SK-N-SH (cell line): ENCODE measurements around the gene PLLP. TPM values are rescaled to one million over a fixed set of nuclear protein-coding genes. Genes with fewer than 3 reads are reported as not detected.

Source experiments
- CTCF ChIA-PET: fragments of 300-600, 350-600 bp; formaldehyde crosslinking; extraction: SDS; loops from one replicate; lab custom pipeline; 2021; lab: Yijun Ruan, JAX
- POLR2A ChIA-PET: fragments of 350-600 bp; sonication (Branson Sonifier 250); formaldehyde crosslinking; extraction: SDS; loops from one replicate; lab custom pipeline; 2020; ENCODE audit warnings: antibody characterized with exemption, inconsistent platforms; lab: Yijun Ruan, JAX
- DNase-seq: peaks from one replicate; pipeline ENCODE4 v3.0.0; 2012
- H2AFZ ChIP-seq: fragments of 200-600 bp; sonication (generic); 2 replicates; pipeline ENCODE4 v1.8.1; 2016; ENCODE audit warnings: antibody characterized with exemption, mild to moderate bottlenecking, low read depth
- H3F3A ChIP-seq: fragments of 200-600 bp; sonication (generic); replicated peaks from 2 replicates; pipeline ENCODE3; 2016; ENCODE audit warnings: antibody characterized with exemption, mild to moderate bottlenecking; ENCODE audit not compliant: insufficient read depth
- H3K27ac ChIP-seq, 2 experiments: fragments of 200-500 bp in 1 of 2; fragments of 200-600 bp in 1 of 2; sonication (Bioruptor generic) in 1 of 2; sonication (generic), shearing (Covaris generic) in 1 of 2; 2 replicates each; pipeline versions ENCODE4 v1.5.1 to v1.6.1; 2014 to 2016; ENCODE audit warnings: low read depth in 2 of 2, inconsistent platforms in 1 of 2, low read length in 1 of 2, mild to moderate bottlenecking in 1 of 2, mixed read lengths in 1 of 2
- H3K27me3 ChIP-seq: fragments of 200-600 bp; sonication (generic), shearing (Covaris generic); 2 replicates; pipeline ENCODE4 v1.6.1; 2016; ENCODE audit warnings: mixed run types; ENCODE audit not compliant: insufficient read depth
- H3K36me3 ChIP-seq, 2 experiments: fragments of 200-500 bp in 1 of 2; fragments of 200-600 bp in 1 of 2; sonication (Bioruptor generic) in 1 of 2; sonication (generic) in 1 of 2; replicated peaks in 1 of 2; 2 replicates each; pipeline versions ENCODE3 to v1.5.1; 2014 to 2016; ENCODE audit warnings: low read length in 1 of 2, mild to moderate bottlenecking in 1 of 2; ENCODE audit not compliant: insufficient read depth in 2 of 2, control insufficient read depth in 1 of 2
- H3K4me1 ChIP-seq, 2 experiments: fragments of 200-500 bp in 1 of 2; fragments of 200-600 bp in 1 of 2; sonication (Bioruptor generic) in 1 of 2; sonication (generic), shearing (Covaris generic) in 1 of 2; 2 replicates each; pipeline versions ENCODE4 v1.5.1 to v1.6.1; 2014 to 2016; ENCODE audit warnings: low read depth in 1 of 2, low read length in 1 of 2, mixed run types in 1 of 2; ENCODE audit not compliant: insufficient read depth in 2 of 2, control insufficient read depth in 1 of 2
- H3K4me2 ChIP-seq: fragments of 200-600 bp; sonication (generic), shearing (Covaris generic); 2 replicates; pipeline ENCODE4 v1.6.1; 2017; ENCODE audit warnings: mixed run types
- H3K4me3 ChIP-seq, 2 experiments: fragments of 200-500 bp in 1 of 2; fragments of 200-600 bp in 1 of 2; sonication (Bioruptor generic) in 1 of 2; sonication (generic), shearing (Covaris generic) in 1 of 2; 2 replicates each; pipeline versions ENCODE4 v1.5.1 to v1.8.1; 2014 to 2016; ENCODE audit warnings: low read depth in 2 of 2, inconsistent platforms in 1 of 2, low read length in 1 of 2, mild to moderate bottlenecking in 1 of 2, mixed read lengths in 1 of 2, moderate library complexity in 1 of 2
- H3K79me2 ChIP-seq: fragments of 200-600 bp; sonication (generic); 2 replicates; pipeline ENCODE4 v1.8.1; 2017; ENCODE audit warnings: mild to moderate bottlenecking; ENCODE audit not compliant: insufficient read depth
- H3K9ac ChIP-seq: fragments of 200-600 bp; sonication (generic); 2 replicates; pipeline ENCODE4 v1.6.1; 2017; ENCODE audit warnings: mixed run types
- H3K9me2 ChIP-seq: fragments of 200-600 bp; sonication (generic); 2 replicates; pipeline ENCODE4 v1.6.1; 2017; ENCODE audit warnings: mixed run types
- H3K9me3 ChIP-seq: fragments of 200-600 bp; sonication (generic); 2 replicates; pipeline ENCODE4 v1.6.1; 2017; ENCODE audit warnings: mixed run types, mild to moderate bottlenecking, moderate library complexity
- H4K20me1 ChIP-seq: fragments of 200-600 bp; sonication (generic); 2 replicates; pipeline ENCODE4 v1.6.1; 2017; ENCODE audit warnings: mild to moderate bottlenecking, mixed run types; ENCODE audit not compliant: insufficient read depth
- CHD2 ChIP-seq: fragments of 150-350 bp; IDR thresholded peaks from 2 replicates; pipeline ENCODE4 v1.6.1; 2018; ENCODE audit warnings: low read length; ENCODE audit not compliant: partially characterized antibody
- EZH2phosphoT487 ChIP-seq: fragments of 200-600 bp; sonication (generic); IDR thresholded peaks from 2 replicates; pipeline ENCODE4 v1.6.1; 2017; ENCODE audit warnings: low read depth, mixed run types, mild to moderate bottlenecking, antibody characterized with exemption, moderate library complexity, borderline replicate concordance
- FOSL2 ChIP-seq: IDR thresholded peaks from 2 replicates; pipeline ENCODE4 v1.4.0; 2012; ENCODE audit warnings: low read depth, mild to moderate bottlenecking, moderate library complexity, borderline replicate concordance
- FOXJ3 ChIP-seq: sonication (generic); formaldehyde crosslinking; IDR thresholded peaks from 2 replicates; pipeline ENCODE4 v1.5.1; 2020; ENCODE audit warnings: mild to moderate bottlenecking, missing genetic modification reagents
- FOXM1 ChIP-seq: IDR thresholded peaks from 2 replicates; pipeline ENCODE4 v1.4.0; 2012; ENCODE audit warnings: low read depth, mild to moderate bottlenecking
- JUND ChIP-seq: IDR thresholded peaks from 2 replicates; pipeline ENCODE4 v1.4.0; 2012
- MXI1 ChIP-seq: IDR thresholded peaks from 2 replicates; pipeline ENCODE4 v1.6.1; 2012; ENCODE audit warnings: mild to moderate bottlenecking, low read depth, low read length, improper control_type of control experiment
- POLR2AphosphoS5 ChIP-seq: IDR thresholded peaks from 2 replicates; pipeline ENCODE4 v1.6.1; 2012; ENCODE audit warnings: low read depth, low read length
- RCOR1 ChIP-seq: fragments of 150-350 bp; IDR thresholded peaks from 2 replicates; pipeline ENCODE4 v1.6.1; 2017; ENCODE audit warnings: antibody characterized with exemption, low read length
- SIN3A ChIP-seq: IDR thresholded peaks from 2 replicates; pipeline ENCODE4 v1.6.1; 2012; ENCODE audit warnings: low read depth, mild to moderate bottlenecking, low read length, moderate library complexity, borderline replicate concordance
- TAF1 ChIP-seq: IDR thresholded peaks from 2 replicates; pipeline ENCODE4 v1.6.1; 2012; ENCODE audit warnings: low read depth, mild to moderate bottlenecking, low read length, moderate library complexity, borderline replicate concordance
- TCF12 ChIP-seq: IDR thresholded peaks from 2 replicates; pipeline ENCODE4 v1.4.0; 2012
- TEAD4 ChIP-seq: IDR thresholded peaks from 2 replicates; pipeline ENCODE4 v1.4.0; 2012; ENCODE audit warnings: mild to moderate bottlenecking, borderline replicate concordance; ENCODE audit not compliant: insufficient read depth
- YY1 ChIP-seq: IDR thresholded peaks from 2 replicates; pipeline ENCODE4 v1.4.0; 2012; ENCODE audit warnings: low read depth, mild to moderate bottlenecking
- WGBS: methylation state at CpG from one replicate; pipeline ENCODE4 v1.1.6; 2017; ENCODE audit warnings: low lambda C conversion rate; 5-methylcytosine and 5-hydroxymethylcytosine counted together
- polyA plus RNA-seq, 3 experiments: library from polyadenylated mRNA; depleted of rRNA; stranded (reverse); fragments of >200 nt; gene quantifications; 2 replicates each; pipeline ENCODE4 v1.2.3, GENCODE V29; 2012
- TF ChIP-seq, protein P1 (sequence below): fragments of 150-350 bp; IDR thresholded peaks from 2 replicates; pipeline ENCODE4 v1.6.1; 2017; ENCODE audit warnings: antibody characterized with exemption, low read length, low read depth, borderline replicate concordance
- TF ChIP-seq, protein P2 (sequence below): IDR thresholded peaks from 2 replicates; pipeline ENCODE4 v1.4.0; 2012; ENCODE audit warnings: low read depth, borderline replicate concordance
- TF ChIP-seq, protein P3 (sequence below): fragments of 150-350 bp; IDR thresholded peaks from 2 replicates; pipeline ENCODE4 v1.6.1; 2016; ENCODE audit warnings: mild to moderate bottlenecking, low read depth, low read length
- TF ChIP-seq, protein P4 (sequence below): IDR thresholded peaks from 2 replicates; pipeline ENCODE4 v1.4.0; 2012; ENCODE audit warnings: low read depth, borderline replicate concordance
- TF ChIP-seq, protein P5 (sequence below): IDR thresholded peaks from 2 replicates; pipeline ENCODE4 v1.4.0; 2012; ENCODE audit warnings: low read depth

Gene PLLP
- polyA plus RNA-seq, 1 of the 3 experiments (the other 2 are of a cell fraction) = 1.3 TPM

DNA sequence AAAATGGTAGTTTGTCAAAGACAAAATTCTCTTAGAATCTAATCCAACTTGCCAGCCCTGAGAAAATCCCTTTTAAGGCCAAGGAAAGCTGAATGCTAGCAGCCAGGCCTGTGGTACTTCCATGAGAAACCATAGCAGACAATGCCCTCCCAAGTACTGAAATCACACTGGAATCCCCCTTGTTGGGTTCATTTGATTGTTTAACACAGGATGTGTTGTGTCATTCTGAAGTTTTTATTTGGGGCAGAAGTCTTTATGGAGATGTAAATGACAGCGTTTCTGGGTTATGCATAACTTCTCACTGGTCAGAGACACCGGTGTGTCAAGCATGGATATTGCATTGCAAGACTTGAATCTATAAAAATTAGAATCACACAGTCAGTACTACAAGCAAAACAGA lies 45.4 kb downstream of the PLLP start:
- Histone ChIP-seq H3K9ac (no peak overlapping the region), H4K20me1 (no peaks in the 10 kb centered on the region), H3K36me3 (peaks cover 46 to 52% of the 10 kb centered on the region in 2 experiments), H3K4me1 (0 out of 4 replicates have a peak, but pooled peaks cover 0 to under 1% of the 10 kb centered on the region in 2 experiments), H3K79me2 (no peaks in the 10 kb centered on the region; the same call in 1 of the 2 replicates)
- WGBS = 90% methylated on average over 2 of the region's 2 CpGs
- TF ChIP-seq SIN3A (no peak), TAF1 (no peak), POLR2AphosphoS5 (no peak), FOXJ3 (CRISPR knock-in tag) (no peak), JUND (no peak), TEAD4 (no peak), TCF12 (no peak), FOXM1 (no peak), YY1 (no peak), MXI1 (no peak), FOSL2 (no peak), EZH2phosphoT487 (no peak), CHD2 (no peak), RCOR1 (no peak)
- TF ChIP-seq, protein P1, sequence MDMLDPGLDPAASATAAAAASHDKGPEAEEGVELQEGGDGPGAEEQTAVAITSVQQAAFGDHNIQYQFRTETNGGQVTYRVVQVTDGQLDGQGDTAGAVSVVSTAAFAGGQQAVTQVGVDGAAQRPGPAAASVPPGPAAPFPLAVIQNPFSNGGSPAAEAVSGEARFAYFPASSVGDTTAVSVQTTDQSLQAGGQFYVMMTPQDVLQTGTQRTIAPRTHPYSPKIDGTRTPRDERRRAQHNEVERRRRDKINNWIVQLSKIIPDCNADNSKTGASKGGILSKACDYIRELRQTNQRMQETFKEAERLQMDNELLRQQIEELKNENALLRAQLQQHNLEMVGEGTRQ = no peak
- TF ChIP-seq, protein P2, sequence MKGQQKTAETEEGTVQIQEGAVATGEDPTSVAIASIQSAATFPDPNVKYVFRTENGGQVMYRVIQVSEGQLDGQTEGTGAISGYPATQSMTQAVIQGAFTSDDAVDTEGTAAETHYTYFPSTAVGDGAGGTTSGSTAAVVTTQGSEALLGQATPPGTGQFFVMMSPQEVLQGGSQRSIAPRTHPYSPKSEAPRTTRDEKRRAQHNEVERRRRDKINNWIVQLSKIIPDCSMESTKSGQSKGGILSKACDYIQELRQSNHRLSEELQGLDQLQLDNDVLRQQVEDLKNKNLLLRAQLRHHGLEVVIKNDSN = no peak
- TF ChIP-seq, protein P3, sequence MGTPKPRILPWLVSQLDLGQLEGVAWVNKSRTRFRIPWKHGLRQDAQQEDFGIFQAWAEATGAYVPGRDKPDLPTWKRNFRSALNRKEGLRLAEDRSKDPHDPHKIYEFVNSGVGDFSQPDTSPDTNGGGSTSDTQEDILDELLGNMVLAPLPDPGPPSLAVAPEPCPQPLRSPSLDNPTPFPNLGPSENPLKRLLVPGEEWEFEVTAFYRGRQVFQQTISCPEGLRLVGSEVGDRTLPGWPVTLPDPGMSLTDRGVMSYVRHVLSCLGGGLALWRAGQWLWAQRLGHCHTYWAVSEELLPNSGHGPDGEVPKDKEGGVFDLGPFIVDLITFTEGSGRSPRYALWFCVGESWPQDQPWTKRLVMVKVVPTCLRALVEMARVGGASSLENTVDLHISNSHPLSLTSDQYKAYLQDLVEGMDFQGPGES = no peak
- TF ChIP-seq, protein P4, sequence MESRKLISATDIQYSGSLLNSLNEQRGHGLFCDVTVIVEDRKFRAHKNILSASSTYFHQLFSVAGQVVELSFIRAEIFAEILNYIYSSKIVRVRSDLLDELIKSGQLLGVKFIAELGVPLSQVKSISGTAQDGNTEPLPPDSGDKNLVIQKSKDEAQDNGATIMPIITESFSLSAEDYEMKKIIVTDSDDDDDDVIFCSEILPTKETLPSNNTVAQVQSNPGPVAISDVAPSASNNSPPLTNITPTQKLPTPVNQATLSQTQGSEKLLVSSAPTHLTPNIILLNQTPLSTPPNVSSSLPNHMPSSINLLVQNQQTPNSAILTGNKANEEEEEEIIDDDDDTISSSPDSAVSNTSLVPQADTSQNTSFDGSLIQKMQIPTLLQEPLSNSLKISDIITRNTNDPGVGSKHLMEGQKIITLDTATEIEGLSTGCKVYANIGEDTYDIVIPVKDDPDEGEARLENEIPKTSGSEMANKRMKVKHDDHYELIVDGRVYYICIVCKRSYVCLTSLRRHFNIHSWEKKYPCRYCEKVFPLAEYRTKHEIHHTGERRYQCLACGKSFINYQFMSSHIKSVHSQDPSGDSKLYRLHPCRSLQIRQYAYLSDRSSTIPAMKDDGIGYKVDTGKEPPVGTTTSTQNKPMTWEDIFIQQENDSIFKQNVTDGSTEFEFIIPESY = no peak
- TF ChIP-seq, protein P5, sequence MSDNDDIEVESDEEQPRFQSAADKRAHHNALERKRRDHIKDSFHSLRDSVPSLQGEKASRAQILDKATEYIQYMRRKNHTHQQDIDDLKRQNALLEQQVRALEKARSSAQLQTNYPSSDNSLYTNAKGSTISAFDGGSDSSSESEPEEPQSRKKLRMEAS = no peak
- TF ChIP-seq, all 33 proteins: peak for 0
- H3K27me3 ChIP-seq = no peaks in the 10 kb centered on the region
- H3F3A ChIP-seq = peaks cover 39% of the 10 kb centered on the region
- H3K27ac ChIP-seq = no peak overlapping the region
- POLR2A ChIA-PET = no interaction called here
- no peaks in the 10 kb centered on the region for H3K9me2 ChIP-seq
- CTCF ChIA-PET = no interaction called here
- H3K4me2 ChIP-seq = no peak overlapping the region
- H2AFZ ChIP-seq = no peak overlapping the region
- DNase-seq = no peak
- H3K4me3 ChIP-seq = no peak overlapping the region
- H3K9me3 ChIP-seq = no peaks in the 10 kb centered on the region
